ENCODE data around the gene SVEP1. TPM values are rescaled to one million over a fixed set of nuclear protein-coding genes. Genes with fewer than 3 reads are reported as not detected.
"Not testable (repeated sequence)": the region's sequence is repeated elsewhere in the genome, so short reads cannot be mapped to it uniquely, and the experiment has no call there.

SVEP1 gene
- 359 TPM for total RNA-seq
- long read RNA-seq, transcript SVEP1-201 (14 exons, 3,257 nt) = major isoform, 15 of 173 reads
- long read RNA-seq, partial matches to known transcripts = 129 of 173 reads
- long read RNA-seq, other reads (novel, unspliced or antisense) = 29 of 173 reads

DNA sequence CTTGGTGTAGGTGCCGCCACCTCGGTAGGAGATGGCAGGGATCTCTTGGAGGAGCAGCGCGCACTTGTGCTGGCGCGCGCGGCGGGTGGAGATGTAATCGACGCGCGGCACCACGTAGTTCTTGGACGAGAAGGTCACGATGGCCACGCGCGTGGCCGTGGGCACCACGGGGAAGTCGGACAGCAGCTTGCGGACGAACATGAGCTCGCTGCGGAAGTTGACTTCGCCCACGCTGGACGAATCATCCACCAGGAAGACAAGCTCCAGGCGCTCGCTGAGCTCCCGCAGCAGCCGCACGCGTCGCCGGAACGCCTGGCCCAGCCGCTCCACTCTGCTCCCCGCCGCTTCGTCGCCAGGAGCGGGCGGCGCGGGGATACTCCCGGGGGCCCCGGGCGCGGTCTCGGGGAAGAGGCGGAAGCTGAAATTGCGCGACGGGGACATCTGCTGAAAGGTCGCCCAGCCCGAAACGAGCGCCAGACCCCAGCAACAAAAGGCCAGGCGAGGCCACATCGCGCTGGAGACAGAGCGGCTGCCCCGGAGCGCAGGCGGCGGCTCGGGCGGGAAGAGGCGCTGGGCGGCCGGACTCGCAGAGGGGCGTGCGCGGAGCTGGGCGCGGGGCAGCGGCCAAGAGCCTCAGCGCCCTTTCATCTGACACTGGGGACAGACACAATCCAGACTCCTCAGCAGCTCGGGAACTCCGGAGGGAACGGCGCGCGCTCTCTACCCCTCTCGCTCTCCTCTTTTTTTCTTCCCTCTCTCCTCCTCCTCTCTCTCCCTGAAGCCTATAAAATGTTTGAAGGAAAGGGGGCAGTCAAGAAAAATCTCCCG, at the start of gene SVEP1:
Gene SVEP1 (minus strand): TSS at position 708 of the 828 bp plus-strand sequence. CDS start 198 bp downstream, at position 510.
- peak; percentile 90 for DNase-seq (ENCODE audit: low spot score)

DNA sequence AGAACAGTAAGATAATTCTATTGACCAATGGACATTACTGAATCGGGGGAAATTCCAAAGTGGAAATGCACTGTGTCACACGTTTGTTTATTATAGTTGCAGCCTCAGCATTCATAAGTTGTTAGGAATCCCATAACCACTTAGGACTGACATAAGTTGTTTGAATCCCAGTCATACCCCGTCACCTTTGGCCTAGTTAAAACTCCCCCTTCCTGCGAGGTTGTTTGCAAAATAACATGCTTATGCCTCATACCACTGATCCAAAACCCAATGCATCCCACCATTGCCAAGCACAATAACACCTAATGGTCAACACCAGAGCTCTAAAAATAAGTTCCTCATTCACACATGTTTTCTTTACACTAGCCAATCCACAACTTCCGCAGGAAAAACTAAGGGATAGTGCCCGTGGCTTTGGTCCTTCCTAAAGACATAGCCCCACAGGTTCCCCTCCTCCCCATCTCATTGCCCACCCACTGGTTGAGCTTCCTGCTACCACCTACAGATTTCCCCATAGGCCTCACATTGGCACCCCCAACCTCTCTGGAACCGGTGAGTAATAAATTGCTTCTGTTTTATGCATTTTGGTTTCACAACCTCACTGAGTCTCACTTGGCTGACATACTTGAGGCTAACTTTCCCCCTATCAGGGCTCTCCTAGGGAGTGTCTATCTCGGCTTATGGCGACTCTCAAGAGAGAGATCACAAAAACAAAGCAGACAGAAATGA, 46.7 kb upstream of the SVEP1 start:
- DNase-seq (ENCODE audit: low spot score) = no peak

DNA sequence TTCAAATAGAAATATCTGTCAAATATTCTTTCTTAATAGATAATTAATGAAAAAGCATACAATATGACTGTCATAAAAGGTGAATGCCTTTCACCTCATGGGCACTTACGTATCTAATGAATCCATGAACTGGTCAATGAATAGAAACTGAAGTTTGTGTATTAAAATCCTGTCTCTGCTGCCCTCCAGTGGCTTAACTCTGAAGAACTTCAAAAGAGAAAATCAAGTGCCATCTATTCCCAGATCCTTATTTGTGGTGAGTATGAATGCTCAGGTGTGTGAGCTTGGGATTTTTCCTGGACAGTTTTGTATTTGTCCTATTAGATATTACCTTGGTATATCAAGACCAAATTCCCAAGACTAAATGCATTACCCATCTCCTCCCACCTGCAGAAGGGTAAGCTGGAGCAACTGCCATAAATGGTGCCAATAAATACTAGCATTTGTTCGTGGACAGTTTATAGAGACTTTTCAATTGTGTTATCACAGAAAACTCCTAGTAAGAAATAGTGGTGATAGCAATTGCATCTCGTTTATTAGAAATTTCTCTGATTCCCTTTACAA, 44.0 kb upstream of the SVEP1 start:
- no peak for DNase-seq (ENCODE audit: low spot score)

DNA sequence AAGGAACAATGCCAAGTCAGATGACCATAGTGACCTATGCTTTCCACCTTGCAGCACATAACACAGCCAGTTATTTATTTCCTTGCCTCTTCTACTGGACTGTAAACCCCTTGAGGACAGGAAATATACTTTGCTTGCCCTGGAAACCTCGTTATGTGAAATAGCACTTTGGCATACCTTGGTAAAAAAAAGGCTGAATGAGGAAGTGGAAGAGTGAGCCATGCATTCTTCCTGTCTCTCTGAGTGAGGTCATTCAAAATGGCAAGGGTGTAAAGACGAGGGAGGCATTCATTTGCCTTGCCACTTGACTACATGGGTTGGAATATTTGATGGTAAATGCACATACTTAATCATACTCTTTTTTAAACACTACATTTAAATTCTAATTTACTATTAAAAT, 42.8 kb upstream of the SVEP1 start:
- no peak for DNase-seq (ENCODE audit: low spot score)

DNA sequence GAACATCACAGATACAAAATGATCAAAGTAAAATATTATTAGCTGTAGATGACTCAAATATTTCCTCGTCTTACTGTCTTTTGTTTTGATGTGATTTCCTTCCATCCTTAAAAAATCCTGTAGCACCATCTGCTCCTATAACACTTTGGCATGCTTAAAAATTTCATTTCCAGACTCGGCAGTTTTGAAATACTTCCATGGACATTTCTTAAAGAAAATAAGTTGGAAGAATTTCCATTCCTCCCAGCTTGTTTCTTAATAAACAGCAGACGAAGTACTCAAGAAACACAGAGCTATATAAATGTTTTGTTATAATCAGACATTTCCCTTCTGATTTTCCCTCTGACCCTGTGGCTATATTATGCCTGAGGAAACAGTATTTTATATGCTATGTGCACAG, 41.2 kb upstream of the SVEP1 start:
- DNase-seq (ENCODE audit: low spot score) = no peak

DNA sequence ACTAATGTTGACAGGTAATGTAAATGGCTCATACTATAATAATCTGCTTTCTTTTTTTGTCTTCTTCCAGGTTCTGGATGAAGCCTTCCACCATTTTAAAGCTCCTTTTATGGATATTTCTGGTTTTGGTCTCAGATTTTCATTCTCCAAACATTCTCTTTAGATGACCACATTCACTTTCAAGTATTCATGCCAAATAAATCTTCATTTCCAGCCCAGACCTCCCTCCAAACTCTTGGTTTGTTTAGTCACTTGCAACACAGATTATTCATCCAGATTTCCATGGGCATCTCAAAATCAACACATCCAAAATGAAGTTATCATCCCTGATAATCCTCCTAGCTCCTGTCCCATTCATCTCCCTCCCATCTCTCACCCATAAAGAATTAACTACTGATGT, 40.3 kb upstream of the SVEP1 start:
- no peak for DNase-seq (ENCODE audit: low spot score)

DNA sequence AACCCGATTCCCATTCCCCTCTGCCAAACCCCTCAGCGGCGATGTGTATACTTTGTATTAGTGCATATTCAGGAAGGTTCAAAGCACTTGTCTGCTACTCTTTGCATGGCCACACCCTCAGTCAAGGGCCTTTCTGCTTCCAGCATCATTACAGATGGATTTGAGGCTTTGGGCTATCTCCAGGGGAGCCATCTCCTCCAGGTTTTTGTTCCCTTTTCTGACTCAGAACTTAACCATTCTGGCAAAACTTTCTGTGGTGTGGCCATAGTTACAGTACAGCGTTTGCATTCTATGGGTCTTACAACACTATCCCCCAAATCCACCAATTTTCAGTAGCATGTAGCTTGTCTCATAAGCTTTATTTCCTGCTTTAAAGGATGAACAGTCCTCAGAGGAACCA, 36.0 kb upstream of the SVEP1 start:
- no peak for DNase-seq (ENCODE audit: low spot score)

DNA sequence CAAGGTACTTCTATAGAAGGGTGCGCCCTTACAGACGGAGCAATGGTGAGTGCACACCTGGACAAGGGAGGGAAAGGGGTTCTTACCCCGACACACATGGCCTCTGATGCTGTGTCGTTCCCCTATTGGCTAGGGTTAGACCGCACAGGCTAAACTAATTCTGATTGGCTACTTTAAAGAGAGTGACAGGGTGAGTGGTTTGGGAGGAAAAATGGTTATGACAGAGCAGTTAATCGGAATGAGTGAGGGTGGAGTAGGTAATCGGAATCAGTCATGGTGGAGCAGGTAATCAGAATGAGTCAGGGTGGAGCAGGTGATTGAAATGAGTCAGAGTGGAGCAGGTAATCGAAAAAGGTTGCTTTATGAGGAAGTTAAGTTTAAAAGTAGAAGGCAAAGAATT, 35.0 kb upstream of the SVEP1 start:
- DNase-seq (ENCODE audit: low spot score) = not testable (repeated sequence)

DNA sequence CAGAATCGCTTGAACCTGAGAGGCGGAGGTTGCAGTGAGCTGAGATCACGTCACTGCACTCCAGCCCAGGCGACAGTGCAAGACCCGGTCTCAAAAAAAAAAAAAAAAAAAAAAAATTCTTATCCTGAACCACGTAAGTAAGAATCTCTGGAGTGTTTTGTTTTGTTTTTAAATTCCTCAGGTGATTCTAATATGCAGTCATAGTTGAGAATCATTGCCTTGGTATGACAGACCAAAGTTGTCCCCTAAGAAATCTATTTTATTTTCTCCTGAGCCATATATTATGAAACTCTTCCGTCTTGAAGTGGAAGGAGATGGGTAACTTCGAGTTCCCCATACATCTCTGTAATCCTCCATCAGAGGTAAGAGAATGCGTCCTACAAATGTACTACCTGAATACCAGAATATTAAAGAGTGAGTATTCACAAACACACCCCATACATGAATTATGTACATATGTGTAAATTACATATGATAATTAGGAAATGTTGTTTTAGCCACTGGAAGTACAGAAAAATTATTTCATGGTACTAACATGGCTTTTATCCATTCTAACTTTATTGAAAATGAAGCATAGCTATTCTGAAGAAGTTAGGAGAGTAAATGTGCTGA, 26.7 kb upstream of the SVEP1 start:
- no peak for DNase-seq (ENCODE audit: low spot score)

DNA sequence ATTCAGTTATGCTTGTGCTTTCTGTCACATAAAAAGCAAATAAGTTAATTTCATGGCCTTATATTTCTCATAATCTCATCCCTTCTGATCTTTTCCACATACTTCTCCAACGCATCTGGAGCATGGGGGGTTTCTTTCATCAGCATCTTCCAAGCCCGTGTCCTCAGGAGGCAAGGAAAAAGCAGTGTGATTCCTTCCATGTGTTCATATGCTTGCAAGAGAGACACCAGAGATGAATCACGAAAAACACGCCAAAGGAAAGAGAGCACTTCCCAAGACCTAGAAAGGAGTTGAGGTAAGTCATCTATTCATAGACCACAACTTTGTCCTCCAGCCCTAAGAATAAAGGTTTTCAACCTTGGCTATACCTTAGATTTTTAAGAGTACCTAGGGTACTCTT, 26.0 kb upstream of the SVEP1 start:
- no peak for DNase-seq (ENCODE audit: low spot score)

DNA sequence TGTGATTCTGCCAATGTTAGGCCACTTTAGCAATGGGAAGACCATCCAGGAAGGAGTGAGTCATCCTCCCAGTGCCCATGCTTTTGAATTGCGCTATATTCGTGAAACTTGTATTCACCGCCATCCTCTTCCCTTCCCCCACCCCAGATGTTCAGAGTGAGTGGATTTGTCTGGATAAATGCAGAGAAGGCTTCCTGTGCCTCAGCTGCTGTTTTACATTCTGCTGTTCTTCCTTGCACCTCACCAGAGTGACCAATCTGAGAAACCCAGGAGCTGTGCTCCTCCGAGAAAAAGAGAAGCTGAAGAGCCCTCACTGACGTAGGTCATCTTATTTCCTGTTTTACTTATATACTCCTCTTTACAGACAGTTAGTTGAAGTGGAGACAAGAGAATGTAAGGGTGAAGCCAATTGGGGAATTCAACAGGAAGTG, 24.6 kb upstream of the SVEP1 start:
- DNase-seq (ENCODE audit: low spot score) = no peak

DNA sequence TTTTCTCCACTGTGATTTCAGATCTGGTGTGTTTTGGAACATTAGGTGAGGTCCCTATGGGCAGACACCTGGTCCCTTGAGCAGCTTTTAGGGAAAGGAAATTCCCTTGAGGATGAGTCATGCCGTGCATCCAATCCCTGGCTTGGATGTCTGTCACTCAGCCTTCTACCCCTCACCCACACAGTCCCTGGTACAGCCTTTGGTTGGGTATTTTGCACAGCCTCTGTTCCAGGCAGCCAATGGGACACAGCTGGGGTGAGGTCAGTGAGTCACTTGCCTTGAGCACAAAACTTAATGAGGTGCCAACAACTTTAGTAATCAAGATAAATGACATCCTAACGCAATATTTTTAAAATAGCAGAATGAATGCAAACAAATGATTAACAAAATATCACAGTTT, 22.7 kb upstream of the SVEP1 start:
- no peak for DNase-seq (ENCODE audit: low spot score)

DNA sequence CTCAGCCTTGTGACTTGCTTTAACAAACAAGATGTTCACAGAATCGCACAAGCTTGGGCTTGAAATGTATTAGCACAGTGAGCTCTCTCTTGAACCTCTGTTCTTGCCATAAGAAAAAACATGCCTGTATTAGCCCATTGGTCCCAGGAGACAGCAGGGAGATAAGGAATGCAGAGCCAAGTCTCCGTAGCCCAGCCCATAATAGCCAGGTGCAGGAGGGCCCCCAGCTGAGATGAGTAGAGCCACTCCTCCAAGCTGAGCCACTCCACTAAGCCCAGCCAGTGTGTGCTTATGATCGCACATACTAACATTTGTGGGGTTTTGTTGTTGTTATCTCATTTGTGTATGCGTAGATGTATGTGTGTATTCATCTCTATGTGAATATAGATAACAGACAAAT, 21.6 kb upstream of the SVEP1 start:
- DNase-seq (ENCODE audit: low spot score) = no peak

DNA sequence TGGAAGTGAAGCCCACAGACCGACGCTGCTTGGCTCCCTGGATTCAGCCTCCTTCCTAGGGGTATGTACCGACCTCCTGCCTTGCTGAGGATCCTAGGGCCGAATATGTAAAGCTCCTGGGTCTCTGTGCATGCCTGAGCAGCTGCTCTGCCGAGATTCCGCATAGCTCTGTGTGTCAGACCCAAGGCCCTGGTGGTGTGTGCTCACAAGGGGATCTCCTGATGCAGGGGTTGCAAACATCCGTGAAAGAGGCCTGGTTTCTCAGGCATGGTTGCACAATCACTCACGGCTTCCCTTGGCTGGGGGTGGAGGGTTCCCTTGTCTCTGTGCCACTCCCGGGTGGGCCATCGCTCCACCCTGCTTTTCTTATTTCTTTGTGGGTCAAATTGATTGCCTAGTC, 19.9 kb upstream of the SVEP1 start:
- DNase-seq (ENCODE audit: low spot score) = no peak

DNA sequence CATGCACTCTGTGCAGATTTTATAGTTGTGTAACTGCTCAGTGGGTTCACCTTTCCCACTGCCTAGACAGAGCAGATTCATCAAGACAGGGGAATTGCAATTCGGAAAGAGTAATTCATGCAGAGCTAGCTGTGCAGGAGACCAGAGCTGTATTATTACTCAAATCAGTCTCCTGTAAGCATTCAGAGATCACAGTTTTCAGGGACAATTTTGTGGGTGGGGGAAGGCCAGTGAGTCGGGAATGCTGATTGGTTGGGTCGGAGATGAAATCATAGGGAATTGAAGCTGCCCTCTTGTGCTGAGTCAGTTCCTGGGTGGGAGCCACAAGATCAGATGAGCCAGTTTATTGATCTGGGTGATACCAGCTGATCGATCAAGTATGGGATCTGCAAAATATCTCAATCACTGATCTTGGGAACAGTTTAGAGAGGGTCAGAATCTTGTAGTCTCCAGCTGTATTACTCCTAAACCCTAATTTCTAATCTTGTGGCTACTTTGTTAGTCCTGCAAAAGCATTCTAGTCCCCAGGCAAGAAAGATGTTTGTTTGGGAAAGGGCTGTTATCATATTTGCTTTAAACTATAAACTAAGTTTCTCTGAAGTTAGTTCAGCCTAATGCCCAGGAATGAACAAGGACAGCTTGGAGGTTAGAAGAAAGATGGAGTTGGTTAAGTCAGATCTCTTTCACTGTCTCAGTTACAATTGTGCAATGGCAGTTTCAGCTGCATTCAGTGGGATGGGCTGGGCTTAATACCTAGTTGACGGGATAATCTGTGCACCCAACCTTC, 12.7 kb upstream of the SVEP1 start:
- no peak for DNase-seq (ENCODE audit: low spot score)

DNA sequence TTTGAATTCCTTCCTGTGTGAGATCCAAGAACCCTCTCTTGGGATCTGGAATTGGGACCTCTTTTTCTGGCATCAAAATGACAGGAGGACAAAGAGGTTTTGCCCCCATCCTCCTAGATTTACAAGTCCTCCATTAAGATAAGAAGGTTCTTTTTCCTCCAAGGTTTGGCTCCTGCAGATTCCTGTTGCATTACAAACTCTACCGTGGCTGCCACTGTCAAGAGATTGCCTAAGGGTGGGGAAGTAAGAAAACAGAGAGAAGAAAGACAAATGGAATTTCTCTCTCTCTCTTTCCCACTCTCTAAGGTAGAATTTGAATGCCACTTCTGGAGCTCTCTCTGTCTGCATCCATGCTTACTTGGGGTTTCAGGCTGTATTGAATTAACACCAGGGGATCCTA, 12.0 kb upstream of the SVEP1 start:
- DNase-seq (ENCODE audit: low spot score) = no peak

DNA sequence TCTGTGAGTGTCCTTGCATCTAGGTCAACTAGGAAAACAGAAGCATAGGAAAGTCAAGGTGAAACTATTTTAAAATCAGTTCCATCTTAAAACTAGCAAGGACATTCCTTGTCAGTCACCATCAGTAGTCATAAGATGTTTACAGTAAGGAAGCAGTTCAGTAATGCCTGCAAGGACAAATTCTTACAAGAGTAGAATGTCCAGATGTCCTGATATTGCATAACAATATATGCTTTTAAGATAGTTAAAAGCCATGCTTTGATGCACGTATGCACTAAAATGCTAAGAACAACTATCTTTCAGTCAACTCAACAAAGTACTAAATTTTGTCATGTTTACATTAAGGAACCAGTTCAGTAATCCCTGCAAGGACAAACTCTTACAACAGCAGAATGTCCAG, 11.3 kb upstream of the SVEP1 start:
- no peak for DNase-seq (ENCODE audit: low spot score)

DNA sequence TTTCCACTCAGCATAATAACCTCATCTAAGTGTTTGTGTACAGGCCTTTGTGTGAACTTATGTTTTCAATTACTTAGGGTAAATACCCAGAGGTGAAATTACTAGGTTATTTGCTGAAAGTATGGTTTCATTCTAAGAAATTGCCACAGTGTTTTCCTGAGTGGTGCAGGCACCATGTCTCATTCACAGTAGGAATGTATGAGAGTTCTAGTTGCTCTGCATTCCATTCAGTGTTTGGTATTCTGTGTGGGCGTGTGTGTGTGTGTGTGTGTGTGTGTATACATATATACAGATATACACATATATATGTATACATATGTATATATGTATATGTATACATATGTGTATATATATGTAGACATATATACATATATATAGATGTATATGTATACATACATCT, 8.8 kb upstream of the SVEP1 start:
- DNase-seq (ENCODE audit: low spot score) = no peak

DNA sequence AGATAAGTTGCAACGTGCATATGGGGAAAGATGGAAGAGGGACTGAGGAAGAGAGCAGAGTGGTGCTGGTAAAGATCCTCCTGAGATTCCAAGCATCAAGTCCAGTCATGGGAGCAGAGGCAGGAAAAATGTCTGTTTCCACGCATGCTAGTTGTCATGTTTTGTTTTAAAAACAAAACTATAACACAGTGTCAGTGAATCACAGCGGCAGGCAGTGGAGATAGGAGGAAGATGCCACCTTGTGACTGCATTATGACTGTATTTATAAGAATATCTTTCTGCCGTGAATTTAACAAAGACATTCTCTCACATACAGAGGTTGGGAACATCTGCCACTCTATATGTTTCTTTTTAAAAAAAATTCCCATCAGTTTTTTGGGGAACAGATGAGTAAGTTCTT, 3.7 kb upstream of the SVEP1 start:
- DNase-seq (ENCODE audit: low spot score) = no peak

DNA sequence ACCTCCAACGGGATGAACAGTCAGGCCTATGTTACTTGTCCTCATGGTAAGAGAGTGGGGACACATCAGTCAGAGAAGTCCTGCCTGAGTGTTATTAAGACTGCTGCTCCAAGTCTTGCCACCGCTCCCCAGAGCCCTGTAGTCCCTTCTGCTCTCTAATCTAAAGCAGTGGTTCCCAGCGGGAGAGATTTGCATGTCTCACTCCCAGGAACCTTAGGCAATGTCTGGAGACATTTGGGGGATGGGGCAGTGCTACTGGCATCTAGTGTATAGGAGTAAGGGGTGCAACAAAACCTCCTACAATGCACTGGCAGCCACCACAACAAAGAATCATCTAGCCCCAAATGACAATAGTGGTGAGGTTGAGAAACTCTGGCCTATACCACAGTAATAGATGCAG, 2.6 kb upstream of the SVEP1 start:
- no peak for DNase-seq (ENCODE audit: low spot score)

DNA sequence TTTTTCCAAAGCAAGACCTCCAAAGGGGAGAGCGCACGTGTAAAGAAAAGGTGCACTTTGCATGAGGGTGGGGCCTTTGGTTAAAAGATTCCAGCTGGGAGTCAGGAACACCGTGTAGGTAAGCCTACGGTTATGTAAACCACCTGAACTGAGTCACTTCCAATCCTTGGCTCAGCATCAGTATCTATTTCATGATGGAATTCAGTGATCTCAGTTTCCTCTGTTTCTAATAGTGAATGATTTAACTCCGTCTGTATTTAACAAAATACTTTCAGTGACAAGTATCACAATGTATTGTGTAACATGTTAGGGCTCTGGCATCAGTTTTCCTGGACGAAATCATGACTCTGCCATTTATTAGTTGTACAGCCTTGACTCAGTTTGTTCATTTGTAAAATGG, 1.3 kb upstream of the SVEP1 start:
- no peak for DNase-seq (ENCODE audit: low spot score)

All from mesenteric fat pad (tissue), 1 donor.